Neuronal stem cell (in vitro differentiated cells): ENCODE measurements around the gene KAZN.

ENCODE experiments used
- DNase-seq: peaks from one replicate; pipeline ENCODE4 v3.0.0-alpha.2; 2013; ENCODE audit warnings: low spot score
- H2AFZ ChIP-seq: one replicate; pipeline ENCODE4 v1.6.1; 2013; ENCODE audit warnings: mild to moderate bottlenecking, low read length, inconsistent platforms
- H2AK5ac ChIP-seq: 2 replicates; pipeline ENCODE4 v1.6.1; 2013; ENCODE audit warnings: low read depth, mild to moderate bottlenecking, inconsistent platforms, low read length, moderate library complexity, mixed read lengths
- H2BK120ac ChIP-seq: 2 replicates; pipeline ENCODE4 v1.6.1; 2013; ENCODE audit warnings: low read depth, mild to moderate bottlenecking, inconsistent platforms, low read length, moderate library complexity, mixed read lengths
- H2BK12ac ChIP-seq: one replicate; pipeline ENCODE4 v1.6.1; 2013; ENCODE audit warnings: low read length, inconsistent platforms
- H2BK15ac ChIP-seq: 2 replicates; pipeline ENCODE4 v1.6.1; 2013; ENCODE audit warnings: mild to moderate bottlenecking, low read length, inconsistent platforms, mixed read lengths
- H2BK5ac ChIP-seq: one replicate; pipeline ENCODE4 v1.6.1; 2013; ENCODE audit warnings: inconsistent platforms, mild to moderate bottlenecking, low read length, moderate library complexity
- H3K14ac ChIP-seq: one replicate; pipeline ENCODE4 v1.6.1; 2013; ENCODE audit warnings: low read length, inconsistent platforms
- H3K18ac ChIP-seq: 2 replicates; pipeline ENCODE4 v1.6.1; 2013; ENCODE audit warnings: low read length, inconsistent platforms
- H3K23ac ChIP-seq: 2 replicates; pipeline ENCODE4 v1.6.1; 2013; ENCODE audit warnings: low read depth, mild to moderate bottlenecking, mixed read lengths, low read length, inconsistent platforms; ENCODE audit not compliant: poor library complexity
- H3K27ac ChIP-seq: replicated peaks from 3 replicates; pipeline ENCODE4 v1.5.1; 2013; ENCODE audit warnings: low read length, inconsistent platforms
- H3K27me3 ChIP-seq, 3 experiments: 2 replicates each; pipeline ENCODE4 v1.6.1; 2013; ENCODE audit warnings: low read length in 3 of 3, mild to moderate bottlenecking in 2 of 3, inconsistent platforms in 1 of 3, low read depth in 1 of 3, mixed read lengths in 1 of 3, moderate library complexity in 1 of 3; ENCODE audit not compliant: control insufficient read depth in 3 of 3, insufficient read depth in 3 of 3
- H3K36me3 ChIP-seq, 2 donors: replicated peaks in 1 of 2; 2 replicates each; pipeline ENCODE4 v1.6.1; 2013; ENCODE audit warnings: low read length in 2 of 2; ENCODE audit not compliant: control insufficient read depth in 2 of 2, insufficient read depth in 2 of 2
- H3K4ac ChIP-seq: 2 replicates; pipeline ENCODE4 v1.6.1; 2013; ENCODE audit warnings: inconsistent platforms, mild to moderate bottlenecking, low read length, moderate library complexity
- H3K4me1 ChIP-seq, 2 donors: 1 replicate in 1 of 2; 2 replicates in 1 of 2; pipeline ENCODE4 v1.6.1; 2013; ENCODE audit warnings: low read length in 2 of 2, low read depth in 1 of 2; ENCODE audit not compliant: control insufficient read depth in 2 of 2, insufficient read depth in 1 of 2
- H3K4me2 ChIP-seq: one replicate; pipeline ENCODE4 v1.6.1; 2013; ENCODE audit warnings: mild to moderate bottlenecking, low read length, inconsistent platforms; ENCODE audit not compliant: insufficient read depth, poor library complexity, severe bottlenecking
- H3K4me3 ChIP-seq, 2 donors: 2 replicates each; pipeline ENCODE4 v1.5.1; 2013; ENCODE audit warnings: low read length in 2 of 2, mild to moderate bottlenecking in 2 of 2, inconsistent platforms in 1 of 2, moderate library complexity in 1 of 2
- H3K79me1 ChIP-seq: one replicate; pipeline ENCODE4 v1.6.1; 2013; ENCODE audit warnings: low read depth, mild to moderate bottlenecking, inconsistent platforms, low read length, moderate library complexity
- H3K9ac ChIP-seq: one replicate; pipeline ENCODE4 v1.6.1; 2013; ENCODE audit warnings: mild to moderate bottlenecking, low read depth, low read length, inconsistent platforms; ENCODE audit not compliant: poor library complexity
- H3K9me3 ChIP-seq, 2 donors: replicated peaks in 1 of 2; 2 replicates each; pipeline versions ENCODE3 to v1.6.1; 2013; ENCODE audit warnings: low read length in 2 of 2, mild to moderate bottlenecking in 2 of 2, inconsistent platforms in 1 of 2, low read depth in 1 of 2, mixed read lengths in 1 of 2, moderate library complexity in 1 of 2; ENCODE audit not compliant: control insufficient read depth in 2 of 2, insufficient read depth in 1 of 2
- H4K8ac ChIP-seq: one replicate; pipeline ENCODE4 v1.6.1; 2013; ENCODE audit warnings: low read depth, mild to moderate bottlenecking, inconsistent platforms, low read length, moderate library complexity
- H4K91ac ChIP-seq: one replicate; pipeline ENCODE4 v1.6.1; 2013; ENCODE audit warnings: low read length, low read depth, mild to moderate bottlenecking, inconsistent platforms; ENCODE audit not compliant: poor library complexity
- WGBS, 2 donors: extraction: QIAGEN DNeasy Blood & Tissue Kit; methylation state at CpG; one replicate each; pipeline ENCODE4 v1.1.7; 2013; ENCODE audit warnings: missing lambda C conversion rate in 2 of 2, mixed read lengths in 1 of 2; ENCODE audit not compliant: insufficient read length in 2 of 2, insufficient replicate concordance in 1 of 2; ENCODE audit errors: extremely low coverage in 2 of 2; 5-methylcytosine and 5-hydroxymethylcytosine counted together

The KAZN gene

GRCh38 chr1:14565090-14565489 lies 33.4 kb upstream of the KAZN start:
- Histone ChIP-seq H3K4me2 (no peak overlapping the region), H2AFZ (no peak overlapping the region), H2BK5ac (no peak overlapping the region), H3K14ac (no peak overlapping the region), H2BK120ac (no peak overlapping the region), H2BK12ac (no peak overlapping the region), H3K4me3 (no peak overlapping the region), H3K27ac (no peak overlapping the region), H4K8ac (no peak overlapping the region), H3K9me3 (peaks cover 0 to 31% of the 10 kb centered on the region in 2 donors), H2BK15ac (no peak overlapping the region), H3K79me1 (no peaks in the 10 kb centered on the region), H3K4me1 (no peaks in the 10 kb centered on the region), H4K91ac (no peak overlapping the region), H3K27me3 (no peaks in the 10 kb centered on the region), H3K9ac (no peak overlapping the region), H3K36me3 (no peaks in the 10 kb centered on the region), H3K23ac (no peak overlapping the region), H2AK5ac (no peak overlapping the region), H3K4ac (no peak overlapping the region), H3K18ac (no peak overlapping the region)
- DNase-seq, result no peak
- no CpG with 5 or more reads among the region's 2 CpGs for WGBS, 2 donors

DNA sequence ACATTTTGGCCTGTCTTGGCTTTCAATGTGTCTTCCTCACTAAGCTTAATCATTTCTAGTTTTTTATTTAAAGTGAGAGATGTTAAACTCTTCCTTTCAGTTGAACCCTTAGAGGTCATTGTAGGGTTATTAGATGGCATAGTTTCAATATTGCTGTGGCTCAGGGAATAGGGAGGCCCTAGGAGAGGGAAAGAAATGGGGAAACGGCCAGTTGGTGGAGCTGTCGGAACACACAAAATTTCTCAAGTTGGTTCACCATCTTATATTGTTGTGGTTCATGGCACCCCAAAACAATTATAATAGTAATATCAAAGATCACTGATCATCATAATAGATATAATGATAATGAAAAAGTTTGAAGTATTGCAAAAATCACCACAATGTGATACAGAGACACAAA lies 31.4 kb upstream of the KAZN start:
- H3K4me2 ChIP-seq, result no peak overlapping the region
- H3K27ac ChIP-seq, result no peak overlapping the region
- no peak overlapping the region for H3K4me3 ChIP-seq
- H2AK5ac ChIP-seq, result no peak overlapping the region
- no peak overlapping the region for H3K14ac ChIP-seq
- no peak overlapping the region for H4K8ac ChIP-seq
- H3K36me3 ChIP-seq, result no peaks in the 10 kb centered on the region
- H4K91ac ChIP-seq, result no peak overlapping the region
- no CpG with 5 or more reads among the region's 2 CpGs for WGBS, 2 donors
- H2BK12ac ChIP-seq, result no peak overlapping the region
- H3K23ac ChIP-seq, result no peak overlapping the region
- H3K4me1 ChIP-seq, result peaks cover 0 to 1% of the 10 kb centered on the region in 2 donors
- H2BK15ac ChIP-seq, result no peak overlapping the region
- H3K9me3 ChIP-seq, result peaks cover 0 to 35% of the 10 kb centered on the region in 2 donors
- DNase-seq, result no peak
- no peak overlapping the region for H3K18ac ChIP-seq
- no peak overlapping the region for H3K4ac ChIP-seq
- no peaks in the 10 kb centered on the region for H3K79me1 ChIP-seq
- no peak overlapping the region for H2BK5ac ChIP-seq
- H3K27me3 ChIP-seq, result no peaks in the 10 kb centered on the region
- no peak overlapping the region for H2AFZ ChIP-seq
- no peak overlapping the region for H3K9ac ChIP-seq
- no peak overlapping the region for H2BK120ac ChIP-seq

DNA sequence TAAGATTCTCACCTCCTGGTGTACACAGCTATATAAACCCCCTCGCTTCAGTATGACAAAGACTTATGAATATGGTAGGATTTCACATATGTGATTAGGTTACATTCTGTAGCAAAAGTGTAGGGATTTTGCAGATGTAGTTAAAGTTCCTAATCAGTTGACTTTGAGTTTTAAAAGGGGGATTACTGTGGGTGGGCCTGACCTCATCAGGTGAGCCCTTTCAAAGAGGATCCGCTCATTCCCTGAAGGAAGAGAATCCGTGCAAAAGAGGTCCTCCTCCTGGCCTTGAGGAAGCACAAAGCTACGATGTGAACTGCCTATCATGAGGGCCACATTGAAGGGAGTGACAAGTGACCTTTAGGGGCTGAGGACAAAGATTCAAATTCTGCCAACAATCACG lies 30.6 kb upstream of the KAZN start:
- no peak overlapping the region for H3K4me2 ChIP-seq
- H3K79me1 ChIP-seq, result no peaks in the 10 kb centered on the region
- no peak overlapping the region for H2BK120ac ChIP-seq
- H3K9me3 ChIP-seq, result peaks cover 0 to 35% of the 10 kb centered on the region in 2 donors
- peaks cover 0 to 1% of the 10 kb centered on the region in 2 donors for H3K4me1 ChIP-seq
- H2AK5ac ChIP-seq, result no peak overlapping the region
- H3K27ac ChIP-seq, result no peak overlapping the region
- H3K9ac ChIP-seq, result no peak overlapping the region
- H2BK5ac ChIP-seq, result no peak overlapping the region
- H2BK12ac ChIP-seq, result no peak overlapping the region
- no peak overlapping the region for H3K18ac ChIP-seq
- no peaks in the 10 kb centered on the region for H3K27me3 ChIP-seq
- no peak overlapping the region for H2BK15ac ChIP-seq
- H3K4ac ChIP-seq, result no peak overlapping the region
- no peak overlapping the region for H3K14ac ChIP-seq
- no peaks in the 10 kb centered on the region for H3K36me3 ChIP-seq
- DNase-seq, result no peak
- no CpG with 5 or more reads among the region's 5 CpGs for WGBS, 2 donors
- H2AFZ ChIP-seq, result no peak overlapping the region
- no peak overlapping the region for H3K4me3 ChIP-seq
- no peak overlapping the region for H3K23ac ChIP-seq
- no peak overlapping the region for H4K8ac ChIP-seq
- no peak overlapping the region for H4K91ac ChIP-seq

GRCh38 chr1:14568716-14569355 lies 29.6 kb upstream of the KAZN start:
- Histone ChIP-seq H3K27me3 (no peaks in the 10 kb centered on the region), H4K91ac (no peak overlapping the region), H3K9ac (no peak overlapping the region), H2BK12ac (no peak overlapping the region), H3K4me3 (no peak overlapping the region), H2AK5ac (no peak overlapping the region), H3K36me3 (no peaks in the 10 kb centered on the region), H3K23ac (no peak overlapping the region), H3K4me2 (no peak overlapping the region), H3K79me1 (no peaks in the 10 kb centered on the region), H3K9me3 (peaks cover 0 to 35% of the 10 kb centered on the region in 2 donors), H3K18ac (no peak overlapping the region), H2AFZ (no peak overlapping the region), H3K14ac (no peak overlapping the region), H3K27ac (no peak overlapping the region), H3K4me1 (peaks cover 0 to 1% of the 10 kb centered on the region in 2 donors), H4K8ac (no peak overlapping the region), H2BK120ac (no peak overlapping the region), H2BK5ac (no peak overlapping the region), H2BK15ac (no peak overlapping the region), H3K4ac (no peak overlapping the region)
- DNase-seq, result no peak
- no CpG with 5 or more reads among the region's 8 CpGs for WGBS, 2 donors
